Urothelium cell line (cell line): ENCODE results near the gene CREBRF.
A peak's percentile ranks its signal among the peaks of the same experiment; 100 is the strongest.
"Not testable (repeated sequence)": the region's sequence is repeated elsewhere in the genome, so short reads cannot be mapped to it uniquely, and the experiment has no call there.

ENCODE experiments used
- DNase-seq: peaks from one replicate; pipeline ENCODE4 v3.0.0; 2011; ENCODE audit warnings: low spot score, mixed read lengths
- FAIRE-seq: peaks from 2 replicates; lab custom pipeline; 2011; peaks lifted over from hg19 to GRCh38; lab: Jason Lieb, UNC

CREBRF gene

GRCh38 chr5:173055983-173056782 is at the start of gene CREBRF:
TSS of gene CREBRF (plus strand) at chr5:173056352. CDS start at chr5:173080776, 24,424 bp downstream.
- FAIRE-seq (no peak), DNase-seq (peak; percentile 98)

- DNase-seq (no peak), FAIRE-seq (no peak)
These were observed 46.1 kb upstream of the CREBRF start for GRCh38 chr5:173010021-173010420.

- FAIRE-seq: no peak
- DNase-seq: no peak
These were observed 45.3 kb upstream of the CREBRF start for GRCh38 chr5:173010547-173011464.

GRCh38 chr5:173011566-173011965 is 44.6 kb upstream of the CREBRF start:
- no peak for DNase-seq

GRCh38 chr5:173012882-173013281 is 43.3 kb upstream of the CREBRF start:
- no peak for DNase-seq
- FAIRE-seq: no peak

More at GRCh38 chr5:173011566-173011965, 44.6 kb upstream of the CREBRF start:
- FAIRE-seq: no peak

GRCh38 chr5:173014671-173015070 is 41.5 kb upstream of the CREBRF start:
- FAIRE-seq (no peak), DNase-seq (no peak)

- DNase-seq (no peak), FAIRE-seq (no peak)
These were observed 41.0 kb upstream of the CREBRF start for GRCh38 chr5:173015192-173015591.

- DNase-seq (no peak), FAIRE-seq (no peak)
These were observed 40.3 kb upstream of the CREBRF start for GRCh38 chr5:173015598-173016455.

GRCh38 chr5:173016598-173017046 is 39.5 kb upstream of the CREBRF start:
- DNase-seq (peak; percentile 49), FAIRE-seq (no peak)

- not testable (repeated sequence) for FAIRE-seq, DNase-seq
These were observed 39.1 kb upstream of the CREBRF start for GRCh38 chr5:173017087-173017486.

GRCh38 chr5:173018358-173018757 is 37.8 kb upstream of the CREBRF start:
- DNase-seq: no peak
- FAIRE-seq: no peak

- DNase-seq (no peak), FAIRE-seq (no peak)
These were observed 36.0 kb upstream of the CREBRF start for GRCh38 chr5:173020154-173020581.

GRCh38 chr5:173020643-173021042 is 35.5 kb upstream of the CREBRF start:
- no peak for FAIRE-seq
- DNase-seq: no peak

- DNase-seq (no peak), FAIRE-seq (no peak)
These were observed 30.5 kb upstream of the CREBRF start for GRCh38 chr5:173025651-173026050.

GRCh38 chr5:173027905-173028304 is 28.2 kb upstream of the CREBRF start:
- FAIRE-seq: no peak
- no peak for DNase-seq

- FAIRE-seq: no peak
- DNase-seq: no peak
These were observed 27.3 kb upstream of the CREBRF start for GRCh38 chr5:173028811-173029327.

GRCh38 chr5:173029499-173029921 is 26.6 kb upstream of the CREBRF start:
- FAIRE-seq (no peak), DNase-seq (no peak)

GRCh38 chr5:173032096-173032495 is 24.1 kb upstream of the CREBRF start:
- FAIRE-seq, DNase-seq: not testable (repeated sequence)

GRCh38 chr5:173032730-173033129 is 23.4 kb upstream of the CREBRF start:
- DNase-seq (no peak), FAIRE-seq (no peak)

GRCh38 chr5:173033923-173034322 is 22.2 kb upstream of the CREBRF start:
- no peak for DNase-seq
- no peak for FAIRE-seq
